ENCODE results near the gene CYP27C1.
A peak's percentile ranks its signal among the peaks of the same experiment; 100 is the strongest.
"Not testable (repeated sequence)": the region's sequence is repeated elsewhere in the genome, so short reads cannot be mapped to it uniquely, and the experiment has no call there.

CYP27C1 gene

GRCh38 chr2:127170452-127171197, 49.5 kb downstream of the CYP27C1 start:
- no peak for DNase-seq (ENCODE audit: low spot score)

DNA sequence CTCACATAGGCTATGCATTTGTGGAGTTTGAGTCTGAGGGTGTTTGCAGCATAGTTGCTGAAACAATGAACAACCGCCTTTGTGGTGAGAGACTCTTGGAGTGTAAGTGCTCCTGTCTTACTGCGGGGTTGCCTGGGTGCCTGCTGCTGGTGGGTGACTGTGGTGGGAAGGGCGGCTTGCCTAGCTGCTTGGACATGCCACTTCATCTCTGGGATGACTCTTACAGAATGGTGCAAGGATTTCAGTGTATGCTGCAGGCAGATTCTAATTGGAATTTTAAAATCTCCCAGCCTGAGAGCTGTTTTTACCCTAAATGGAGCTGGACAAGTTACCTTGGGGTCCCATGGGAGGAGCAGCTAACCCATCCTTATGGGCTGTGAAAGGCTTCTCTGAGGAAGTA, 50.1 kb downstream of the CYP27C1 start:
- DNase-seq (ENCODE audit: low spot score), result no peak

DNA sequence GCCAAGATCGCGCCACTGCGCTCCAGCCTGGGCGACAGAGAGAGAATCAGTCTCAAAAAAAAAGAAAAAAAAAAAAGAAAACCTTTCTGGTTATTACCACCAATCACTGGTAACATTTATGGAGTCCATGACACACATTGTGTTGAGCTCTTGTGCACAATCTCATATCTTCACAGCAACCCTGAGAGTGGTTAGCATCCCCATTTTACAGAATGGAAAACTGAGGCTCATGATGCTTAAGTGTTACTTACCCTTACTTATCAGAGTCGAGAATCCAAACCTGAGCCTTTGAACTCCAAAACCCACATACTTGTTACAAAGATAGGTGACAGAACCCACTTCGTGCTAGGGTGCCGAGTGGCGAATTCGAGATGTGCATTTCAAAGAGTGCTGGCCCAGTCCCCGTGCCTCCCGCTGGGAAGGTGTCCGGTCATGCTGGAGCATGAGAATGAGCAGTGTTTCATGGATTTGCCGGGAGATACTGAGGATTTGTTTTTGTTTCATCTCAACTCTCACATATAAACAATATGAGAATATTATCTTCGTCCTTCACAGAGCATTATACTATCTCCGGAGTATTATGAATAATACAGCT, 50.9 kb downstream of the CYP27C1 start:
- DNase-seq (ENCODE audit: low spot score), result no peak

DNA sequence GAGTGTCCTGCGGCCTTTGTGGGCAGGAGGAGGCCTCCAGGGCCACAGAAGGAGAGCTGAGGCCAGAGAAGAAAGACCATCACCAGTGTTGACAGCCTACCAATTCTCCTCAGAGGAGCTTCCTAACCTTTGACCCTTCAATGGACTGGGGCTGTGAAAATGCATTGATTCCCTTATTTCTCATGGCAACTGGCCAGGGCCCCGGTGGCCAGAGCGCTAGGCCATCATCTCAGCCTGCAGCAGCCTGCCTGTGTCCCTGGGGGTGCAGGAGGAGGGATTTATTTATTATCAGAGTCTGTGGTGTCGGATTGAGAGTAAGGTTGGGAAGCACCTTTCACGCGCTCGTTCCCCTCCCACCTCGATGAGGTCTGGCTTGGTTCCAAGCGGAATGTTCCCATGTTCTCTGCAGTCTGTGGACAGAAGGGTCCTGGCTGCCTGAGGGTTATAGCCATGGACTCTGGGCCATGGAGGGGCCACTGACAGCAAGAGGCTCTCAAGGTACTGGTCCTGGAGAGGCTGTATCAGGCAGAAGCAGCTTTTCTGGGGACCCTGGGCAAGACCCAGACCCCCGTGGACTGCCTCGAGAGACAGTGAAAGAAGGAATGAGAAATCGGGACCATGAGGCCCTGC, 53.8 kb downstream of the CYP27C1 start:
- no peak for DNase-seq (ENCODE audit: low spot score)

- no peak for DNase-seq (ENCODE audit: low spot score)
These were observed 54.6 kb downstream of the CYP27C1 start for GRCh38 chr2:127165539-127165935.

- DNase-seq (ENCODE audit: low spot score), result no peak
These were observed 55.1 kb downstream of the CYP27C1 start for GRCh38 chr2:127164761-127165538.

DNA sequence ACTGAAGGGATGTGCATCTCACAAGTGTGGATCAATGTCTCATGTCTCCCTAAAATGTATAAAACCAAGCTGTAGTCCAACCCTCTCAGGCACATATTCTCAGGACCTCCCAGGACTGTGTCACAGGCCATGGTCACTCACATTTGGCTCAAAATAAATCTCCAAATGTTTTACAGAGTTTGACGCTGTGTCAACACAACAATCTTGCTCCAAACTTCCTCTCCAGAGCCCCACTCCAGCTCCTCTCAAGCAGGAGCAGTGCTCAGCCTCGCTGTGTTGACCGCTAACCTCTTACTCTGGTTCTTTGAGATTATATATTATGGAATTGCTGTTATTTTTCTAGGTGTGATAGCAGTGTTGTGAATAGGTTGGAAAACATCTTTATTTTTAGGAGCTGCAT, 56.2 kb downstream of the CYP27C1 start:
- no peak for DNase-seq (ENCODE audit: low spot score)

- not testable (repeated sequence) for DNase-seq (ENCODE audit: low spot score)
These were observed 57.1 kb downstream of the CYP27C1 start for GRCh38 chr2:127163090-127163406.

DNA sequence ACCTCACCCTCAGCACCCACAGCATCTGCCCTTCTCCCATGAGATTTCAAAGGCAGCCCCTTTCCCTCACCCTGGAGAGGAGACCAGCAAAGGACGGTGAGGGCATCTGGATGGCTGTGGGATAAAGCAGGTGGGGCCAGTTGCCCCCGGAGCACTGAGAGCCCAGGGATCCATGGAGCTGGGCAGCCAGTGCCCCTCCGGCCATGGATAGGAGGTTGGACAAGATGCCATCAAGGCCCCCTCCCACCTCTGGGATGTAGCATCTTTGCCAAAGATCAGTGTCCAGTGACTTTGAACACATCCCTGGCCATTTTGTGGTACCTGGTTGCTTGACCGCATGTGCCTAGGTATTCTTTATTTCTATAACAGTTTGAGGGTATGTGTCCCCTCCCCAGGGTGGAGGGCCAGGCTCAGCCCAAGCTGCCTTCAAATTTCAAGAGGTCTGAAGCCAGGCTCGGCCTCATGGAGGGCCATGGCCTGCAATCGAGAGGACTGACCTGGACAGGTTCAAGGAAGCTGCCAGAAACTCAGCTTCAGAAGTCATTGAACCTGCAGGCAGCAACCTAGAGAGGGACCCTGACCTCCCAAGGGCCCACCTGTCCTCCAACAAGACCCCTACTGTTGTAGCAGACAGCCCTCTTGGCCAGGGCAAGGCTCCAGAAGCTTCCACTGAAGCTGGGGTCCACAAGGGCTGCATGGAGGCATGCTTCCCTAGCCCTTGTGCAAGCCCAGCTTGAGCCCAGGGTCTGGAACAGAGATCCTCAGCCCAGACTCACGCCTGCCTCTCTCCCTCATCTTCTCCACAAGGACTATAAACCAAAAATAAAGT, 57.6 kb downstream of the CYP27C1 start:
- DNase-seq (ENCODE audit: low spot score), result no peak

- DNase-seq (ENCODE audit: low spot score), result no peak
These were observed 58.6 kb downstream of the CYP27C1 start for GRCh38 chr2:127161176-127162136.

DNA sequence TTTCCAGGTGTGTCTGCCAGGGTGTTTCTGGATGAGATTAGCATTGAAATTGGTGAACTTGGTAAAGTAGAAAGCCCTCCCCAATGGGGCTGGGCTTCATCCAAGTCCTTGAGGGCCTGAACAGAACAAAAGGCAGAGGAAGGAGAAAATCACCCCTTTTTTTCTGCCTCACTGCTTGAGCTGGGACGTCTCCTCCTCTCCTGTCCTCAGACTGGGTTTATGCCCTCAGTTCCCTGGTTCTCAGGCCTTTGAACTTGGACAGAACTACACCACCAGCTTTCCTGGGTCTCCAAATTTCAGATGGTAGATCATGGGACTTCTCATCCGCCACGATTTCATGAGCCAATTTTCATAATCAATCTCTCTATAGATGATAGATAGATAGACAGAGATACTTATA, 59.4 kb downstream of the CYP27C1 start:
- DNase-seq (ENCODE audit: low spot score), result no peak

GRCh38 chr2:127159543-127159942, 60.6 kb downstream of the CYP27C1 start:
- no peak for DNase-seq (ENCODE audit: low spot score)

- DNase-seq (ENCODE audit: low spot score), result no peak
These were observed 61.3 kb downstream of the CYP27C1 start for GRCh38 chr2:127158614-127159290.

GRCh38 chr2:127157651-127158485, 62.2 kb downstream of the CYP27C1 start:
- DNase-seq (ENCODE audit: low spot score), result no peak

DNA sequence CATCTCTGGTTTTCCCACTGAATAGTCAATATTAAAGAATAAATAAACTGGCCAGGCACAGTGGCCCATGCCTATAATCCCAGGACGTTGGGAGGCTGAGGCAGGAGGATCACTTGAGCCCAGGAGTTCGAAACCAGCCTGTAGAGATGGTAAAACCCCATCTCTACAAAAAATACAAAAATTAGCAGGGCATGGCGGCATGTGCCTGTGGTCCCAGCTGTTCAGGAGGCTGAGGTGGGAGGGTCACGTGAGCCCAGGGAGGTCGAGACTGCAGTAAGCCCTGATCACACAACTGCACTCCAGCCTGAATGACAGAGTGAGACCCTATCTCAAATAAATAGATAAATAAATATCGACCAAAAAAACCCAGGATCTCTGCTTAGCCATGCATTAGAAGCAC, 63.0 kb downstream of the CYP27C1 start:
- no peak for DNase-seq (ENCODE audit: low spot score)

- DNase-seq (ENCODE audit: low spot score), result no peak
These were observed 64.2 kb downstream of the CYP27C1 start for GRCh38 chr2:127155947-127156346.

- no peak for DNase-seq (ENCODE audit: low spot score)
These were observed 65.0 kb downstream of the CYP27C1 start for GRCh38 chr2:127155028-127155581.

GRCh38 chr2:127154396-127154795, 65.7 kb downstream of the CYP27C1 start:
- DNase-seq (ENCODE audit: low spot score), result no peak

- peak; percentile 84 for DNase-seq (ENCODE audit: low spot score)
These were observed 66.4 kb downstream of the CYP27C1 start for GRCh38 chr2:127153691-127154158.

Measured in putamen (tissue), 1 donor.